ENCODE measurements around the gene SIN3A. TPM values are rescaled to one million over a fixed set of nuclear protein-coding genes. Genes with fewer than 3 reads are reported as not detected.

Gene SIN3A
- total RNA-seq, 1 experiment from 2014 or later, result 91.8 TPM

DNA sequence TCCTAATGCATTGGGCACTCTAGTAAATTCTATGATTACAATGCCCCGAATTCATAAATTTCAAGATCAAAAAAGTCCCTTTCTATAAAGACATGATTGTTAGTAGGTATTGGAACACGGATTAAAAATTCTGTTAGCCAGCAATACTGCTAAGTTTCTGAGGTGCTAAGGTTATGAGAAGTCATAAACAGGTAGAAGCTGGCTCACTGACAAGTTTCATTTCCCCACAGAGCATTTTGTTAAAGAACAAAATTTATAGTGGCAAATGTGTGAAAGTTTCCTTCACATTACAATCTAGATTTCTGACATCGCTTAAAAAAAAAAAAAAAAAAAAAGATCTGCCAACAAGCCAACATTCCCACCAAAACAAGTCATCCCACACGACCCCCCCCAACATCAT, 70.7 kb downstream of the SIN3A start:
- H3K36me3 ChIP-seq (ENCODE audit: low read depth), result peaks cover 47% of the 10 kb centered on the region
- H4K20me1 ChIP-seq (ENCODE audit: insufficient read depth), result peaks cover 7% of the 10 kb centered on the region; the same call in 1 of the 2 replicates
- intact Hi-C loops (cut with micrococcal nuclease; ENCODE audit: unreplicated experiment), result loop anchor here (10.0 kb wide), 1 partner anchor 54 kb away; no protein-coding TSS in a partner anchor
- no peak for DNase-seq
- TF ChIP-seq, protein P1, sequence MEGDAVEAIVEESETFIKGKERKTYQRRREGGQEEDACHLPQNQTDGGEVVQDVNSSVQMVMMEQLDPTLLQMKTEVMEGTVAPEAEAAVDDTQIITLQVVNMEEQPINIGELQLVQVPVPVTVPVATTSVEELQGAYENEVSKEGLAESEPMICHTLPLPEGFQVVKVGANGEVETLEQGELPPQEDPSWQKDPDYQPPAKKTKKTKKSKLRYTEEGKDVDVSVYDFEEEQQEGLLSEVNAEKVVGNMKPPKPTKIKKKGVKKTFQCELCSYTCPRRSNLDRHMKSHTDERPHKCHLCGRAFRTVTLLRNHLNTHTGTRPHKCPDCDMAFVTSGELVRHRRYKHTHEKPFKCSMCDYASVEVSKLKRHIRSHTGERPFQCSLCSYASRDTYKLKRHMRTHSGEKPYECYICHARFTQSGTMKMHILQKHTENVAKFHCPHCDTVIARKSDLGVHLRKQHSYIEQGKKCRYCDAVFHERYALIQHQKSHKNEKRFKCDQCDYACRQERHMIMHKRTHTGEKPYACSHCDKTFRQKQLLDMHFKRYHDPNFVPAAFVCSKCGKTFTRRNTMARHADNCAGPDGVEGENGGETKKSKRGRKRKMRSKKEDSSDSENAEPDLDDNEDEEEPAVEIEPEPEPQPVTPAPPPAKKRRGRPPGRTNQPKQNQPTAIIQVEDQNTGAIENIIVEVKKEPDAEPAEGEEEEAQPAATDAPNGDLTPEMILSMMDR (conservative IDR thresholded peaks at IDR 0.05), result no peak
- no peak for TF ChIP-seq EZH2 (IDR thresholded peaks at IDR 0.05; ENCODE audit: low read depth)
- H3K9me3 ChIP-seq (ENCODE audit: insufficient read depth, low read depth), result no peaks in the 10 kb centered on the region
- no TSS peak for BruUV-seq (replicated peaks)
- H3K4me3 ChIP-seq, result no peak overlapping the region
- no peaks in the 10 kb centered on the region for H3K27me3 ChIP-seq (ENCODE audit: insufficient read depth, low read depth)
- ChIA-PET POLR2A (ENCODE audit: unreplicated experiment) (no interaction called here), CTCF (no interaction called here)
- no peak overlapping the region for H2AFZ ChIP-seq
- H3K4me2 ChIP-seq, result no peak overlapping the region
- no peak overlapping the region for H3K27ac ChIP-seq
- H3K9me2 ChIP-seq (ENCODE audit: insufficient read depth), result no peaks in the 10 kb centered on the region
- H3K79me2 ChIP-seq (ENCODE audit: low read depth), result no peaks in the 10 kb centered on the region
- no peaks in the 10 kb centered on the region for H3K4me1 ChIP-seq (replicated peaks; ENCODE audit: insufficient read depth)
- H3F3A ChIP-seq (ENCODE audit: insufficient read depth, low read depth), result peaks cover 10% of the 10 kb centered on the region; the same call in 1 of the 2 replicates

DNA sequence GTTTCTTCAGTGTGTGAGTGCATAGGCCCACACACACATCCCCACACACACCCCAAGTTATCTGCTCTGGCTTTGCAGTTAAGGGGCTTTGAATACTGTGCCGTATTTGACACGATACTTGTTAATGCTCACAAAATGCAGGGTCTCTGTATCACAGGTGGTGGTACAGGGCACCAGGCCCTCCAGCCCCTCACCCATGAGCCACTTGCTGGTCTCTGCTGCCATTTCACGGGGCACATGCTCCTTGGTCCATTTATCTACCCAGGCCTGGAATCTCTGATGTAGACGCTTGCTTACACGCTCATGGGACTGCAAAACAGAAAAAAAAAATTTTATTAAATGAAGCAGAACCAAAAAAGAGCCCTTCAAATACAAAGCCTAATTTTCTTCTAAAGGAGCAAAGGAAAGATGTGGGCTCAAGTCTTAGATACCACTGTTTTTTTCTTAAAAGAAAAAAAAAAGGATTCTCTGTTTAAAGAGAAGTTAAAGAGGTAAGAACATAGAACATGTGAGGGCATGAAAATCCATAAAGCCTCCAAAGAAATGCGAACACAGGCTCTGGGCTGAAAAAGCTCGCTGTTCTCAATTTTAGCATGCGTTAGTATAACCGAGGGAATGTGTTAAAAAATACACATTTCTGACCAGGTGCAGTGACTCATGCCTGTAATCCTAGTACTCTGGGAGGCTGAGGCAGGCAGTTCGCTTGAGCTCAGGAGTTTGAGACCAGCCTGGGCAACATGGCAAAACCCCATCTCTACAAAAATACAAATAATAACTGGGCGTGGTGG, 79.4 kb downstream of the SIN3A start:
- POLR2A ChIA-PET (ENCODE audit: unreplicated experiment), result interaction anchor here (0.6 kb wide), 1 partner anchor 248 kb away, joined by 3 read pairs; no protein-coding TSS in a partner anchor
- H3K27ac ChIP-seq, result no peak overlapping the region

DNA sequence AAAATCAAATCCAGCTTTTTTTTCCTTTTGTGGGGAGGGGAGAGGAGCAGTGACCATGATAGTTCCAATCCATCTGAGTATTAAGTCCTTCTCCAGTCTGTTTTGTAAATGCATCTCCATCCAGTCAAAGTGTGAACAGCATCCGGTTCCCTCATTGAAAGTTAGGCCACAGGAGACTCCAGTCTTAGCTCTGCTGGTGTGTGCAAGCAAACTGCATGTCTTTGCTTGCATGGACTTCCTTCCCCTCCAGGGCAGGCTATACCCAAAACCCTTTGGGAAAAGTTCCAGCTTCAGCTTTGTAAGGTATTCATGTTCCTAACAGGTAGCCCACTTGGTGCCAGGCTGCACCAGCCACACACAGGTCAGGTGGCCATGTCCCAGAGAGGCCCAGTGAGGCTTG, 80.0 kb downstream of the SIN3A start:
- H3K4me1 ChIP-seq (replicated peaks; ENCODE audit: insufficient read depth), result peaks cover 25% of the 10 kb centered on the region
- no peak for DNase-seq
- BruUV-seq (replicated peaks), result no TSS peak
- no peaks in the 10 kb centered on the region for H3K27me3 ChIP-seq (ENCODE audit: insufficient read depth, low read depth)
- no peak overlapping the region for H2AFZ ChIP-seq
- no peak overlapping the region for H3K4me3 ChIP-seq
- H3K79me2 ChIP-seq (ENCODE audit: low read depth), result peaks cover 27% of the 10 kb centered on the region
- ChIA-PET CTCF (no interaction called here), POLR2A (ENCODE audit: unreplicated experiment) (no interaction called here)
- no peak overlapping the region for H3K4me2 ChIP-seq
- no peak overlapping the region for H3K27ac ChIP-seq
- intact Hi-C loops (cut with micrococcal nuclease; ENCODE audit: unreplicated experiment), result no loop called here
- no peaks in the 10 kb centered on the region for H3K9me3 ChIP-seq (ENCODE audit: insufficient read depth, low read depth)
- H3F3A ChIP-seq (ENCODE audit: insufficient read depth, low read depth), result peaks cover 33% of the 10 kb centered on the region
- H3K9me2 ChIP-seq (ENCODE audit: insufficient read depth), result no peaks in the 10 kb centered on the region
- TF ChIP-seq, protein P1 (conservative IDR thresholded peaks at IDR 0.05), result no peak
- no peak for TF ChIP-seq EZH2 (IDR thresholded peaks at IDR 0.05; ENCODE audit: low read depth)
- H4K20me1 ChIP-seq (ENCODE audit: insufficient read depth), result peaks cover 24% of the 10 kb centered on the region
- peaks cover 14% of the 10 kb centered on the region for H3K36me3 ChIP-seq (ENCODE audit: low read depth)

More for the DNA sequence above, 79.4 kb downstream of the SIN3A start:
- Histone ChIP-seq H3K4me2 (no peak overlapping the region), H3K9me2 (ENCODE audit: insufficient read depth) (no peaks in the 10 kb centered on the region), H3K79me2 (ENCODE audit: low read depth) (peaks cover 22% of the 10 kb centered on the region), H3K4me3 (no peak overlapping the region), H3K36me3 (ENCODE audit: low read depth) (peaks cover 18% of the 10 kb centered on the region), H2AFZ (no peak overlapping the region), H3K9me3 (ENCODE audit: insufficient read depth, low read depth) (no peaks in the 10 kb centered on the region), H3F3A (ENCODE audit: insufficient read depth, low read depth) (peaks cover 33% of the 10 kb centered on the region), H3K4me1 (replicated peaks; ENCODE audit: insufficient read depth) (peaks cover 24% of the 10 kb centered on the region), H4K20me1 (ENCODE audit: insufficient read depth) (peaks cover 27% of the 10 kb centered on the region), H3K27me3 (ENCODE audit: insufficient read depth, low read depth) (no peaks in the 10 kb centered on the region)
- DNase-seq, result no peak
- CTCF ChIA-PET, result no interaction called here
- no TSS peak for BruUV-seq (replicated peaks)
- intact Hi-C loops (cut with micrococcal nuclease; ENCODE audit: unreplicated experiment), result no loop called here
- TF ChIP-seq EZH2 (IDR thresholded peaks at IDR 0.05; ENCODE audit: low read depth), result no peak
- TF ChIP-seq, protein P1 (conservative IDR thresholded peaks at IDR 0.05), result no peak

Data from PC-9 (cell line).